OCI-LY1 (cell line): ENCODE results near the gene FHL2.

ENCODE experiments used
- CTCF ChIP-seq: fragments of 200-600 bp; sonication (generic), shearing (Covaris generic); IDR thresholded peaks from 2 replicates; pipeline ENCODE4 v1.5.1; 2017; ENCODE audit warnings: mild to moderate bottlenecking, antibody characterized with exemption, low read length, moderate library complexity, mixed read lengths
- EZH2 ChIP-seq: fragments of 200-600 bp; sonication (generic), shearing (Covaris generic); IDR thresholded peaks from 2 replicates; pipeline ENCODE4 v1.8.0; 2017; ENCODE audit warnings: borderline replicate concordance, mixed run types, mild to moderate bottlenecking, antibody characterized with exemption, low read length, moderate library complexity, mixed read lengths

GRCh38 chr2:105411720-105412407, 13.0 kb upstream of the FHL2 start:
- no peak for TF ChIP-seq CTCF
- no peak for TF ChIP-seq EZH2
